Frontal cortex (tissue), 4 donors: ENCODE measurements around the gene SLC12A4. TPM values are rescaled to one million over a fixed set of nuclear protein-coding genes. Genes with fewer than 3 reads are reported as not detected.
"Not testable (repeated sequence)": the region's sequence is repeated elsewhere in the genome, so short reads cannot be mapped to it uniquely, and the experiment has no call there.

Experiments used
- DNase-seq, 2 donors: peaks; one replicate each; pipeline ENCODE4 v3.0.0; 2012; ENCODE audit warnings: low spot score in 2 of 2
- FAIRE-seq: peaks from 2 replicates; lab custom pipeline; 2012; peaks lifted over from hg19 to GRCh38; lab: Jason Lieb, UNC
- total RNA-seq: library from RNA; depleted of rRNA; stranded (reverse); fragments of >200 nt; gene quantifications from one replicate; pipeline ENCODE4 v1.2.3, GENCODE V29; 2014
- donor health status: control.
- donor health status: control.
- donor health status: control.

The SLC12A4 gene
- total RNA-seq, 1 donor from 2014 or later, result 6.5 TPM

- FAIRE-seq (no peak), DNase-seq (no peak)
Measured at GRCh38 chr16:67989322-67990017, 21.0 kb upstream of the SLC12A4 start.

- FAIRE-seq (no peak), DNase-seq (no peak)
Measured at GRCh38 chr16:67988675-67989074, 20.2 kb upstream of the SLC12A4 start.

- FAIRE-seq, result no peak
- no peak for DNase-seq
Measured at GRCh38 chr16:67987460-67988160, 19.2 kb upstream of the SLC12A4 start.

- DNase-seq (no peak), FAIRE-seq (no peak)
Measured at GRCh38 chr16:67986949-67987348, 18.5 kb upstream of the SLC12A4 start.

- no peak for DNase-seq
- FAIRE-seq, result no peak
Measured at GRCh38 chr16:67982011-67982696, 13.7 kb upstream of the SLC12A4 start.

GRCh38 chr16:67979955-67980678 lies 11.7 kb upstream of the SLC12A4 start, which contains the start of gene DPEP3:
TSS of gene DPEP3 (minus strand) at chr16:67980499. CDS start at chr16:67980380, 119 bp downstream.
- no peak for FAIRE-seq
- no peak for DNase-seq

GRCh38 chr16:67977469-67978227 lies 9.2 kb upstream of the SLC12A4 start:
- no peak for FAIRE-seq
- DNase-seq, result no peak

GRCh38 chr16:67977005-67977404 lies 8.6 kb upstream of the SLC12A4 start:
- FAIRE-seq, result no peak

GRCh38 chr16:67976205-67976604 lies 7.8 kb upstream of the SLC12A4 start:
- no peak for DNase-seq
- no peak for FAIRE-seq

More at GRCh38 chr16:67977005-67977404, 8.6 kb upstream of the SLC12A4 start:
- DNase-seq, result no peak

- no peak for FAIRE-seq
- DNase-seq, result no peak
Measured at GRCh38 chr16:67975321-67976105, 7.1 kb upstream of the SLC12A4 start.

- FAIRE-seq, DNase-seq: not testable (repeated sequence)
Measured at GRCh38 chr16:67972285-67972684, 3.8 kb upstream of the SLC12A4 start.

GRCh38 chr16:67971111-67971510 lies 2.7 kb upstream of the SLC12A4 start:
- no peak for FAIRE-seq

GRCh38 chr16:67969254-67970039 lies 1.0 kb upstream of the SLC12A4 start:
- DNase-seq, result no peak
- no peak for FAIRE-seq

More at GRCh38 chr16:67971111-67971510, 2.7 kb upstream of the SLC12A4 start:
- no peak for DNase-seq

GRCh38 chr16:67967958-67968399 lies 458 bp downstream of the SLC12A4 start:
- FAIRE-seq (no peak), DNase-seq (peak in 1 of 2 donors; percentile 54)

GRCh38 chr16:67967183-67967957 lies 1.1 kb downstream of the SLC12A4 start:
- FAIRE-seq (no peak), DNase-seq (no peak)

GRCh38 chr16:67966549-67967182 lies 1.8 kb downstream of the SLC12A4 start:
- FAIRE-seq, result no peak
- no peak for DNase-seq
